Esophagus squamous epithelium (tissue), 4 donors: ENCODE results near the gene CELF4.

ENCODE experiments used
- CTCF ChIP-seq, 6 experiments: fragments of 450-650 bp in 4 of 6; fragments of 200-600 bp in 2 of 6; sonication (generic) in 2 of 6; IDR thresholded peaks; one replicate each; pipeline ENCODE4 v1.5.1; 2016 to 2019; ENCODE audit warnings: antibody characterized with exemption in 6 of 6, mild to moderate bottlenecking in 4 of 6, moderate library complexity in 4 of 6
- POLR2A ChIP-seq, 4 donors: fragments of 450-650 bp; IDR thresholded peaks; one replicate each; pipeline ENCODE4 v1.6.1; 2017; ENCODE audit warnings: antibody characterized with exemption in 4 of 4, mild to moderate bottlenecking in 4 of 4, moderate library complexity in 3 of 4

GRCh38 chr18:37584217-37584616 lies 18.6 kb upstream of the CELF4 start:
- TF ChIP-seq CTCF (IDR thresholded peaks at IDR 0.05), result no peak
- TF ChIP-seq POLR2A (IDR thresholded peaks at IDR 0.05), result no peak
